NT2/D1 (cell line): ENCODE data around the gene IL12B.

ENCODE experiments used
- SUZ12 ChIP-seq: IDR thresholded peaks from 2 replicates; pipeline ENCODE4 v1.6.1; 2011; ENCODE audit not compliant: insufficient read length, insufficient read depth; ENCODE audit errors: extremely low read depth
- YY1 ChIP-seq: IDR thresholded peaks from 2 replicates; pipeline ENCODE4 v1.6.1; 2011; ENCODE audit not compliant: insufficient read length, insufficient read depth
- ZNF274 ChIP-seq: IDR thresholded peaks from 2 replicates; pipeline ENCODE4 v1.6.1; 2011; ENCODE audit warnings: mild to moderate bottlenecking, low read depth, low read length

- TF ChIP-seq SUZ12 (no peak), ZNF274 (no peak), YY1 (no peak)
Measured at GRCh38 chr5:159319363-159319762, 10.9 kb downstream of the IL12B start.
